ENCODE data around the gene ADAMTS7. TPM values are rescaled to one million over a fixed set of nuclear protein-coding genes. Genes with fewer than 3 reads are reported as not detected.
"Not testable (repeated sequence)": the region's sequence is repeated elsewhere in the genome, so short reads cannot be mapped to it uniquely, and the experiment has no call there.

Gene ADAMTS7
- not detected for total RNA-seq

- peak; percentile 61 for DNase-seq
- peak; percentile 84 for ATAC-seq
- CTCF ChIA-PET = interaction anchor here (0.7 to 2.1 kb wide), 6 partner anchors 10 to 61 kb away, joined by 3 to 4 read pairs (median 4); partner anchors contain the start of gene MORF4L1
- Mint-ChIP-seq H3K27ac (no peak within 1 kb of the TSS), H3K27me3 (ENCODE audit: low read depth) (peaks cover 40% of the 10 kb centered on the region), H3K36me3 (ENCODE audit: low read depth) (no peaks in the 10 kb centered on the region), H3K9me3 (ENCODE audit: insufficient read depth) (no peaks in the 10 kb centered on the region), H3K4me1 (ENCODE audit: low read depth) (peaks cover 12% of the 10 kb centered on the region), H3K4me3 (peak within 1 kb of the TSS; percentile 73)
- POLR2A ChIA-PET = no interaction called here
Measured at GRCh38 chr15:78811124-78811824, at the start of gene ADAMTS7. ADAMTS7 (minus strand) TSS chr15:78811464; CDS start chr15:78811220, 244 bp downstream.

- Mint-ChIP-seq H3K27ac (peak overlapping the region; percentile 80), H3K4me1 (ENCODE audit: low read depth) (peaks cover 7% of the 10 kb centered on the region), H3K36me3 (ENCODE audit: low read depth) (no peaks in the 10 kb centered on the region), H3K4me3 (peak overlapping the region; percentile 83), H3K27me3 (ENCODE audit: low read depth) (no peaks in the 10 kb centered on the region), H3K9me3 (ENCODE audit: insufficient read depth) (peaks cover 4% of the 10 kb centered on the region)
- ChIA-PET POLR2A (interaction anchor here (1.5 kb wide), 1 partner anchor 14 kb away, joined by 4 read pairs; no protein-coding TSS in a partner anchor), CTCF (interaction anchor here (0.7 to 1.7 kb wide), 8 partner anchors 9 to 325 kb away, joined by 3 to 8 read pairs (median 4); no protein-coding TSS in a partner anchor)
- ATAC-seq (peak; percentile 85), DNase-seq (peak; percentile 86)
Measured at GRCh38 chr15:78859971-78860719, 48.9 kb upstream of the ADAMTS7 start.

- Mint-ChIP-seq H3K36me3 (ENCODE audit: low read depth) (no peaks in the 10 kb centered on the region), H3K27me3 (ENCODE audit: low read depth) (no peaks in the 10 kb centered on the region), H3K4me1 (ENCODE audit: low read depth) (peaks cover 7% of the 10 kb centered on the region), H3K27ac (no peak overlapping the region), H3K4me3 (no peak overlapping the region), H3K9me3 (ENCODE audit: insufficient read depth) (peaks cover 4% of the 10 kb centered on the region)
- no peak for DNase-seq
- no peak for ATAC-seq
- CTCF ChIA-PET = no interaction called here
- POLR2A ChIA-PET = no interaction called here
Measured at GRCh38 chr15:78855746-78856145, 44.5 kb upstream of the ADAMTS7 start.

GRCh38 chr15:78854833-78855372 is 43.6 kb upstream of the ADAMTS7 start:
- H3K27me3 Mint-ChIP-seq (ENCODE audit: low read depth) = no peaks in the 10 kb centered on the region
- no peak overlapping the region for H3K4me3 Mint-ChIP-seq
- peaks cover 2% of the 10 kb centered on the region for H3K4me1 Mint-ChIP-seq (ENCODE audit: low read depth)
- ATAC-seq (no peak), DNase-seq (no peak)
- H3K27ac Mint-ChIP-seq = no peak overlapping the region
- peaks cover 4% of the 10 kb centered on the region for H3K9me3 Mint-ChIP-seq (ENCODE audit: insufficient read depth)
- ChIA-PET POLR2A (interaction anchor here (0.6 kb wide), 1 partner anchor 19 kb away, joined by 3 read pairs; no protein-coding TSS in a partner anchor), CTCF (no interaction called here)
- H3K36me3 Mint-ChIP-seq (ENCODE audit: low read depth) = no peaks in the 10 kb centered on the region

GRCh38 chr15:78853500-78853899 is 42.2 kb upstream of the ADAMTS7 start:
- no peak overlapping the region for H3K27ac Mint-ChIP-seq
- no peaks in the 10 kb centered on the region for H3K27me3 Mint-ChIP-seq (ENCODE audit: low read depth)
- peaks cover 1% of the 10 kb centered on the region for H3K9me3 Mint-ChIP-seq (ENCODE audit: insufficient read depth)
- CTCF ChIA-PET = no interaction called here
- no peaks in the 10 kb centered on the region for H3K4me1 Mint-ChIP-seq (ENCODE audit: low read depth)
- ATAC-seq = no peak
- H3K4me3 Mint-ChIP-seq = no peak overlapping the region
- DNase-seq = no peak
- POLR2A ChIA-PET = no interaction called here
- no peaks in the 10 kb centered on the region for H3K36me3 Mint-ChIP-seq (ENCODE audit: low read depth)

- POLR2A ChIA-PET = no interaction called here
- no peak for ATAC-seq
- H3K27ac Mint-ChIP-seq = no peak overlapping the region
- CTCF ChIA-PET = no interaction called here
- H3K9me3 Mint-ChIP-seq (ENCODE audit: insufficient read depth) = no peaks in the 10 kb centered on the region
- H3K36me3 Mint-ChIP-seq (ENCODE audit: low read depth) = no peaks in the 10 kb centered on the region
- no peak for DNase-seq
- H3K4me1 Mint-ChIP-seq (ENCODE audit: low read depth) = no peaks in the 10 kb centered on the region
- no peak overlapping the region for H3K4me3 Mint-ChIP-seq
- H3K27me3 Mint-ChIP-seq (ENCODE audit: low read depth) = no peaks in the 10 kb centered on the region
Measured at GRCh38 chr15:78850941-78851755, 39.9 kb upstream of the ADAMTS7 start.

DNA sequence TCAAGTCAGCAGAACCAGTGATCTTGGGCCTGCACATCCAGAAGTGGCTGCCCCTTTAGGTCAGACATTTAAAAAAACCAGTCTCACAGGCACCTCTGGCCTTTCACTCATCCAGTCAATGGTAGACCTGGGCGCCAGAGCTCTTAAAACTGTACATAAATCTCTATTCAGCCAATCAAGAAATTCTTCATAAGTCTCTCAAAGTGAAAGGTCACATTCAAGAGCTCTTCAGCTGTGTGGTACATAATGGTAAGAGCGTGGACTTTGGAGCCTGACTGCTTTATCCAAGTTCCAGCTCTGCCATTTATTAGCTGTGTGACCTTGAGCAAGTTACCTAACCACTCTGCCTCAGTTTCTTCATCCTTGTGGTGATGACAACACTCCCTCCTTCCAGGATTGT is 39.1 kb upstream of the ADAMTS7 start:
- no peaks in the 10 kb centered on the region for H3K4me1 Mint-ChIP-seq (ENCODE audit: low read depth)
- ChIA-PET CTCF (no interaction called here), POLR2A (no interaction called here)
- H3K4me3 Mint-ChIP-seq = no peak overlapping the region
- H3K9me3 Mint-ChIP-seq (ENCODE audit: insufficient read depth) = no peaks in the 10 kb centered on the region
- H3K27ac Mint-ChIP-seq = no peak overlapping the region
- DNase-seq = no peak
- H3K36me3 Mint-ChIP-seq (ENCODE audit: low read depth) = no peaks in the 10 kb centered on the region
- H3K27me3 Mint-ChIP-seq (ENCODE audit: low read depth) = no peaks in the 10 kb centered on the region
- no peak for ATAC-seq

- DNase-seq; ATAC-seq; H3K27ac Mint-ChIP-seq; H3K9me3 Mint-ChIP-seq (ENCODE audit: insufficient read depth); H3K27me3 Mint-ChIP-seq (ENCODE audit: low read depth); H3K36me3 Mint-ChIP-seq (ENCODE audit: low read depth); H3K4me3 Mint-ChIP-seq; CTCF ChIA-PET; POLR2A ChIA-PET; H3K4me1 Mint-ChIP-seq (ENCODE audit: low read depth): not testable (repeated sequence)
Measured at GRCh38 chr15:78847387-78847906, 36.2 kb upstream of the ADAMTS7 start.

DNA sequence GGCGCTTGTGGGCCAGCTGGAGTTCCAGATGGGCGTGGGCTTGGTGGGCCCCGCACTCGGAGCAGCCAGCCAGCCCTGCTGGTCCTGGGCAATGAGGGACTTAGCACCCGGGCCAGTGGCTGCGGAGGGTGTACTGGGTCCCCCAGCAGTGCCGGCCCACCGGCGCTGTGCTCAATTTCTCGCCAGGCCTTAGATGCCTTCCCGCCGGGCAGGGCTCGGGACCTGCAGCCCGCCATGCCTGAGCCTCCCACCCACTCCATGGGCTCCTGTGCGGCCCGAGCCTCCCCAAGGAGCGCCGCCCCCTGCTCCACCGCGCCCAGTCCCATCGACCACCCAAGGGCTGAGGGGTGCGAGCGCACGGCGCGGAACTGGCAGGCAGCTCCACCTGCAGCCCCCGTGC is 35.6 kb upstream of the ADAMTS7 start:
- CTCF ChIA-PET; DNase-seq; H3K9me3 Mint-ChIP-seq (ENCODE audit: insufficient read depth); H3K36me3 Mint-ChIP-seq (ENCODE audit: low read depth); POLR2A ChIA-PET; H3K27me3 Mint-ChIP-seq (ENCODE audit: low read depth); H3K4me3 Mint-ChIP-seq; ATAC-seq; H3K4me1 Mint-ChIP-seq (ENCODE audit: low read depth); H3K27ac Mint-ChIP-seq: not testable (repeated sequence)

- H3K27ac Mint-ChIP-seq = no peak overlapping the region
- DNase-seq = no peak
- no peak for ATAC-seq
Measured at GRCh38 chr15:78842519-78842918, 31.3 kb upstream of the ADAMTS7 start.

DNA sequence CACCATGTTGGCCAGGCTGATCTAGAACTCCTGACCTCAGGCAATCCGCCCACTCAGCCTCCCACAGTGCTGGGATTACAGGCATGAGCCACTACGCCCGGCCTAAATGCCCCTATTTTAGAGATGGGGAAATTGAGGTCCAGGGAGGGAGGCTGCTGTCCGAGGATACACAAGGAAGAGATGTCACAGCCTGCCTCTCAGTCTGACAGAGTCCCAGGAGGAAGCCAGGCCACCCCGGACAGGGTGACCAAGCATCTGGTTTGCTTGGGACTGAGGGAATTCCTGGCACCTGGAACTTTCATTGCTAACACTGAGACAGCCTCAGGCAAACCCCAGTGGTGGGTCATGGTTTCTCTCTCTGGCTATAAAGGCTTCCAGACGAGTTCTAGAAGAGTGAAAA is 30.6 kb upstream of the ADAMTS7 start:
- DNase-seq (no peak), ATAC-seq (no peak)
- no peaks in the 10 kb centered on the region for H3K9me3 Mint-ChIP-seq (ENCODE audit: insufficient read depth)
- H3K27me3 Mint-ChIP-seq (ENCODE audit: low read depth) = peaks cover 3% of the 10 kb centered on the region
- no peaks in the 10 kb centered on the region for H3K4me1 Mint-ChIP-seq (ENCODE audit: low read depth)
- H3K27ac Mint-ChIP-seq = no peak overlapping the region
- CTCF ChIA-PET = interaction anchor here (0.8 kb wide), 1 partner anchor 33 kb away, joined by 3 read pairs; no protein-coding TSS in a partner anchor
- POLR2A ChIA-PET = interaction anchor here (0.6 kb wide), 1 partner anchor 1194 kb away, joined by 3 read pairs; no protein-coding TSS in a partner anchor
- no peaks in the 10 kb centered on the region for H3K36me3 Mint-ChIP-seq (ENCODE audit: low read depth)
- H3K4me3 Mint-ChIP-seq = no peak overlapping the region

More at GRCh38 chr15:78842519-78842918, 31.3 kb upstream of the ADAMTS7 start:
- no peaks in the 10 kb centered on the region for H3K36me3 Mint-ChIP-seq (ENCODE audit: low read depth)
- H3K4me1 Mint-ChIP-seq (ENCODE audit: low read depth) = no peaks in the 10 kb centered on the region
- ChIA-PET POLR2A (no interaction called here), CTCF (interaction anchor here (0.8 kb wide), 1 partner anchor 34 kb away, joined by 3 read pairs; no protein-coding TSS in a partner anchor)
- no peaks in the 10 kb centered on the region for H3K9me3 Mint-ChIP-seq (ENCODE audit: insufficient read depth)
- H3K4me3 Mint-ChIP-seq = no peak overlapping the region
- H3K27me3 Mint-ChIP-seq (ENCODE audit: low read depth) = peaks cover 3% of the 10 kb centered on the region

All from activated CD8-positive, alpha-beta T cell treated with anti-CD3 and anti-CD28 coated beads, Interleukin-2, amount 10 ng/mL, durations not matched to agents 7 days and 5 days (primary cell).